Ovary (tissue), 10 donors: ENCODE results near the gene CIZ1. TPM values are rescaled to one million over a fixed set of nuclear protein-coding genes. Genes with fewer than 3 reads are reported as not detected.
A peak's percentile ranks its signal among the peaks of the same experiment; 100 is the strongest.

ENCODE experiments used
- DNase-seq, 5 donors: peaks; one replicate each; pipeline ENCODE4 v3.0.0-alpha.2; 2019 to 2020
- H3K27ac ChIP-seq, 2 donors: fragments of 200-600 bp; one replicate each; pipeline versions ENCODE4 v1.5.1 to v1.8.0; 2019 to 2022
- H3K27me3 ChIP-seq: fragments of 200-600 bp; one replicate; pipeline ENCODE4 v1.8.0; 2022
- H3K36me3 ChIP-seq: fragments of 200-600 bp; sonication (generic); one replicate; pipeline ENCODE4 v1.5.1; 2019
- H3K4me1 ChIP-seq: one replicate; pipeline ENCODE4 v1.8.1; 2013; ENCODE audit warnings: mild to moderate bottlenecking, moderate library complexity; ENCODE audit not compliant: insufficient read depth
- H3K4me3 ChIP-seq: fragments of 200-600 bp; sonication (generic); one replicate; pipeline ENCODE4 v1.5.1; 2017
- H3K9me3 ChIP-seq, 2 donors: fragments of 200-600 bp in 1 of 2; sonication (generic) in 1 of 2; one replicate each; pipeline versions ENCODE4 v1.5.1 to v1.8.1; 2013 to 2019; ENCODE audit warnings: mild to moderate bottlenecking in 1 of 2, moderate library complexity in 1 of 2
- EP300 ChIP-seq: sonication (generic); formaldehyde crosslinking; IDR thresholded peaks from one replicate; pipeline ENCODE4 v1.6.1; 2017; ENCODE audit warnings: antibody characterized with exemption
- POLR2A ChIP-seq: fragments of 450-650 bp; IDR thresholded peaks from one replicate; pipeline ENCODE4 v1.6.1; 2017; ENCODE audit warnings: antibody characterized with exemption, mild to moderate bottlenecking, moderate library complexity
- WGBS, 3 donors: extraction: QIAGEN DNeasy Blood & Tissue Kit in 1 of 3; methylation state at CpG; one replicate each; pipeline versions ENCODE4 v1.1.5 to v1.1.7; 2013 to 2017; 5-methylcytosine and 5-hydroxymethylcytosine counted together
- intact Hi-C, 4 donors: fragments of 100-400 bp; cut with DNase I; formaldehyde crosslinking; loops; one replicate each; pipeline versions ENCODE4 v1.11.0 to v1.15.1; 2022 to 2023
- long read RNA-seq, 3 donors: library from polyadenylated mRNA in 2 of 3; unstranded in 2 of 3; transcript quantifications; one replicate each; pipeline ENCODE4 v2.0.0 and lab custom pipeline, GENCODE V29; 2021 to 2026
- polyA plus RNA-seq, 2 donors: library from polyadenylated mRNA; stranded (reverse); fragments of 200-250 nt in 1 of 2; fragments of 350-450 nt in 1 of 2; fragmentation: Illumina TruSeq in 1 of 2; extraction: RNeasy Lipid Tissue Mini Kit (QIAGEN cat#74804) in 1 of 2; gene quantifications; one replicate each; pipeline ENCODE4 v1.2.3, GENCODE V29; 2013 to 2014
- total RNA-seq, 7 donors: library from RNA; depleted of rRNA in 2 of 7; stranded (reverse); fragments of >200 nt in 2 of 7; fragmentation: NEBNext Ultra II Directional in 3 of 7; extraction: Animal tissue kit (Norgen Biotek cat#: 25700) in 3 of 7; gene quantifications; one replicate each; pipeline versions ENCODE4 v1.1.0 to v1.2.4, GENCODE V29; 2016 to 2023
- TF ChIP-seq, protein P1 (sequence below), 3 donors: fragments of 450-650 bp in 2 of 3; fragments of 200-600 bp in 1 of 3; IDR thresholded peaks; one replicate each; pipeline versions ENCODE4 v1.5.1 to v1.8.0; 2016 to 2022; ENCODE audit warnings: antibody characterized with exemption in 3 of 3, mild to moderate bottlenecking in 1 of 3
- donor health status: DM: no; HTN: no; CAD: no; lungs with moderate emphysema.
- donor health status: DM: no; HTN: no; CAD: no.
- donor health status: Bipolar disorder and iron deficiency.
- donor health status: DM: yes; HTN: yes; CAD: no.
- donor health status: DM: no; HTN: no; CAD: no.
- donor health status: DM: yes; HTN: yes; CAD: no.

Gene CIZ1, protein sequence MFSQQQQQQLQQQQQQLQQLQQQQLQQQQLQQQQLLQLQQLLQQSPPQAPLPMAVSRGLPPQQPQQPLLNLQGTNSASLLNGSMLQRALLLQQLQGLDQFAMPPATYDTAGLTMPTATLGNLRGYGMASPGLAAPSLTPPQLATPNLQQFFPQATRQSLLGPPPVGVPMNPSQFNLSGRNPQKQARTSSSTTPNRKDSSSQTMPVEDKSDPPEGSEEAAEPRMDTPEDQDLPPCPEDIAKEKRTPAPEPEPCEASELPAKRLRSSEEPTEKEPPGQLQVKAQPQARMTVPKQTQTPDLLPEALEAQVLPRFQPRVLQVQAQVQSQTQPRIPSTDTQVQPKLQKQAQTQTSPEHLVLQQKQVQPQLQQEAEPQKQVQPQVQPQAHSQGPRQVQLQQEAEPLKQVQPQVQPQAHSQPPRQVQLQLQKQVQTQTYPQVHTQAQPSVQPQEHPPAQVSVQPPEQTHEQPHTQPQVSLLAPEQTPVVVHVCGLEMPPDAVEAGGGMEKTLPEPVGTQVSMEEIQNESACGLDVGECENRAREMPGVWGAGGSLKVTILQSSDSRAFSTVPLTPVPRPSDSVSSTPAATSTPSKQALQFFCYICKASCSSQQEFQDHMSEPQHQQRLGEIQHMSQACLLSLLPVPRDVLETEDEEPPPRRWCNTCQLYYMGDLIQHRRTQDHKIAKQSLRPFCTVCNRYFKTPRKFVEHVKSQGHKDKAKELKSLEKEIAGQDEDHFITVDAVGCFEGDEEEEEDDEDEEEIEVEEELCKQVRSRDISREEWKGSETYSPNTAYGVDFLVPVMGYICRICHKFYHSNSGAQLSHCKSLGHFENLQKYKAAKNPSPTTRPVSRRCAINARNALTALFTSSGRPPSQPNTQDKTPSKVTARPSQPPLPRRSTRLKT
- 100 to 1,000 TPM in 5 of 7 donors, 10 to 100 TPM in 2; 53.1 to 185 (median 153) TPM for total RNA-seq
- polyA plus RNA-seq: 10 to 100 TPM; 86.6 to 87.8 TPM
- long read RNA-seq, donor 1, transcript CIZ1-204 (17 exons, 2,984 nt): major isoform, 15 of 128 reads
- long read RNA-seq, donor 1, partial matches to known transcripts: 87 of 128 reads
- long read RNA-seq, donor 1, other reads (novel, unspliced or antisense): 23 of 128 reads
- long read RNA-seq, donor 2, transcript CIZ1-204 (17 exons, 2,984 nt): major isoform, 11 of 29 reads
- long read RNA-seq, donor 2, partial matches to known transcripts: 11 of 29 reads
- long read RNA-seq, donor 2, other reads (novel, unspliced or antisense): 0 of 29 reads
- long read RNA-seq, donor 3, transcript CIZ1-204 (17 exons, 2,984 nt): major isoform, 91 of 314 reads
- long read RNA-seq, donor 3, partial matches to known transcripts: 102 of 314 reads
- long read RNA-seq, donor 3, other reads (novel, unspliced or antisense): 116 of 314 reads

DNA sequence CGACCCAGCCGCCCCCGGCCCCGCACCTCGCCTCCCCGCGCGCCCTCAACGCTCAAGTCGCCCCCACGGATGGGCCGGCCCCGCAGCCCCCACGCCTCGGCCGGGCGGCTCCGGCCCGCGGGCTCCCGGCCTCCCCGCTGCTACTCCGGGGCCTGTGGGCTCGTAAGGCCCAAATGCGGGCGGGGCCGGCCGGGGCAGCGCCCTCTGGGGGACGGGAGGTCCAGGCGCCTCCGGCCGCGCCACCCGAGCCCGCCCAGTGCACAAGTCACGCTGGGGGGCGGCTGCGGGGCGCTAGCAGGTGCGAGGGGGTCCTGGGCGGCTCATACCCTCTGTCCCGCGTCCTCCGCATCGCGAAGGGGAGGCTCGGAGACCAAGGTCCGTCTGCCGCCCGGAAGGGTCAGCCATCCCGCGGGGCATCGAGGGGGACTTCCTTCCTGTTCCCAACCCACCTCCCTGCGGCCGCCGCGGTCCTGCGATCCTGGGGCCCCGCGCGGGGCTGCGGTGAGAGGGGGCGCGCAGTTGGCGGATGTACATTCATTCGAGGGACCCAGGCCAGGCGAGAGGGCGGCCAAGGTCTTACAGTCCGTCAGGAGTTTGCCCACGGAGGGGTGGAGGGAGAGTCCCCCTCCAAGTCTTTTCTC, at the start of gene CIZ1:
Gene CIZ1 (minus strand): TSS at position 167 of the 641 bp plus-strand sequence. CDS start 715 bp downstream, outside the sequence.
- 0 to 1% (median 1%) methylated on average over 33 to 71 of the region's 71 CpGs for WGBS, 3 donors
- Histone ChIP-seq H3K4me3 (peak within 1 kb of the TSS; percentile 78), H3K4me1 (peaks cover 6% of the 10 kb centered on the region), H3K9me3 (no peaks in the 10 kb centered on the region), H3K27me3 (no peaks in the 10 kb centered on the region), H3K36me3 (no peaks in the 10 kb centered on the region), H3K27ac (peak within 1 kb of the TSS; percentile 68 to 81)
- DNase-seq: peak; percentile 74 to 88 (median 81)
- intact Hi-C loops: no loop called here
- TF ChIP-seq EP300: no peak
- TF ChIP-seq, protein P1, sequence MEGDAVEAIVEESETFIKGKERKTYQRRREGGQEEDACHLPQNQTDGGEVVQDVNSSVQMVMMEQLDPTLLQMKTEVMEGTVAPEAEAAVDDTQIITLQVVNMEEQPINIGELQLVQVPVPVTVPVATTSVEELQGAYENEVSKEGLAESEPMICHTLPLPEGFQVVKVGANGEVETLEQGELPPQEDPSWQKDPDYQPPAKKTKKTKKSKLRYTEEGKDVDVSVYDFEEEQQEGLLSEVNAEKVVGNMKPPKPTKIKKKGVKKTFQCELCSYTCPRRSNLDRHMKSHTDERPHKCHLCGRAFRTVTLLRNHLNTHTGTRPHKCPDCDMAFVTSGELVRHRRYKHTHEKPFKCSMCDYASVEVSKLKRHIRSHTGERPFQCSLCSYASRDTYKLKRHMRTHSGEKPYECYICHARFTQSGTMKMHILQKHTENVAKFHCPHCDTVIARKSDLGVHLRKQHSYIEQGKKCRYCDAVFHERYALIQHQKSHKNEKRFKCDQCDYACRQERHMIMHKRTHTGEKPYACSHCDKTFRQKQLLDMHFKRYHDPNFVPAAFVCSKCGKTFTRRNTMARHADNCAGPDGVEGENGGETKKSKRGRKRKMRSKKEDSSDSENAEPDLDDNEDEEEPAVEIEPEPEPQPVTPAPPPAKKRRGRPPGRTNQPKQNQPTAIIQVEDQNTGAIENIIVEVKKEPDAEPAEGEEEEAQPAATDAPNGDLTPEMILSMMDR (IDR thresholded peaks at IDR 0.05): peak; percentile 79 to 92 (median 86)
- peak; percentile 52 for TF ChIP-seq POLR2A

DNA sequence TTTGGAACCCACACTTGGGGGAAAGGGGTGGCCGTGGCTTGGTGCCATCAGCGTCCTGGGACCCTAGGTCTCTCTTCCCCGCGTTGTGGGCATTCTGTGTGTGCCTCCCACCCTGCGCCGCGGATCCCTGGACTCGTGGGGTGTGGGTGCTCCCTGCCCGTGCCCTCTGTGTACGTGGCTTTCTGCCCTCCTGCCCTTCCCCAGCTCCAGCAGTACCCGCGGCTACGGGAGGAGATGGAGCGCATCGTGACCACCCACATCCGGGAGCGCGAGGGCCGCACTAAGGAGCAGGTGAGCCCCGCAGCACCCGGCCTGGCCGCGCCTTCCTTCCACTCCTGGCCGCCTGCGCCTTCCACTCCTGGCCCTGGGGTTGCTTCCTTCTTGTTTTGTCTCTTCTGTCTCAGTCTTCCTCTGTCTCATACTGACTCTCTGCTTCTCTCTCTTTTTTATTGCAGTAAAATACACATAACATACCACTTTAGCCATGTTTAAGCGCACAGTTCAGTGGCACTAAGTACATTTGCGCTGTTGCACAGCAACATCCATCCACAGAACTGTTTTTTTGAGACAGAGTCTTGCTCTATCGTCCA, 42.5 kb upstream of the CIZ1 start:
- Histone ChIP-seq H3K9me3 (no peaks in the 10 kb centered on the region), H3K4me3 (no peak overlapping the region), H3K27ac (no peak overlapping the region), H3K36me3 (no peaks in the 10 kb centered on the region), H3K27me3 (no peaks in the 10 kb centered on the region), H3K4me1 (no peaks in the 10 kb centered on the region)
- no peak for DNase-seq
- 84 to 87% (median 85%) methylated on average over 28 of the region's 28 CpGs for WGBS, 3 donors
- intact Hi-C loops: no loop called here
- TF ChIP-seq EP300 (no peak), POLR2A (no peak)
- TF ChIP-seq, protein P1 (IDR thresholded peaks at IDR 0.05): no peak

DNA sequence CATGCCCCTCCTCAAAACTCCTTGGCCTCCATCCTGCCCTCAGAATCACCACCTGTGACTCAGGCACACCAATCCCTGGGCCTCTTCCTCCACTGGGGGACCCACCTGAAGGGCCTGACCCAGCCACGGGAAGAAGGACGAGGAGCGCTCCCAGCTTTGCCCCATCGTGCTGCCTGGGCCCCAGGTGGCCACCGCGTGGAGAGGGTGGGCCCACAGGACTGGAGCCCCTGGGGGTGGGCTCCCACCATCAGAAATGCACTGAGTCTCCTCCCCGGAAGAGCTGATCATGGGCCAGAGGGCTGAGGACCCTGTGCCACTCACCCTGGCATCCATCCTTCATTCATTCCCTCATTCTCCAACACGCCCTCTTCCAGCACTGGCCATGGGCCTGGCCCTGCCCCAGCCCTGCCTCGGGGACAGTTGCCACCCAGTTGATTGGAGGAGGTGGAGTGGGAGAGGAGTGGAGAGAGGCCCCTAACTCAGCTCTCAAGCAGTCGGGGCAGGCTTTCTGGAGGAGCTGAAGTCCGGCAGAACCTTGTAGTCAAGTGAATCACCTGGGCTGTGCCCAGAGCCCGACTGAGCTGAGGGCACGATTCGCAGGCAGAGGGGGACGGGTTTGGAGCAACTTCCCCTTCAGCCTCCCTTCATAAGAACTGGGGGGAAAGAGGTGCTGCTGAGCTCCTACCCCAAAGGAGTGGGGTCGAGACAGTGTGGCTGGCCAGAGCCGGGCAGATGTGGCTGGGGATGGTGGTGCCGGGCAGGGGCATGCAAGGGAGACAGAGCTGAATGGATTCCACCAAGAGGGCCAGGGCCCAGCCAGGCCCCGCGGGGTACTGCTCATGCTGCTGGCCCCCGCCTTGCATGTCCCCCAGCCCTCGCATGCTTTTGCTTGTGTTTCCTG, 41.4 kb upstream of the CIZ1 start:
- Histone ChIP-seq H3K4me1 (no peaks in the 10 kb centered on the region), H3K9me3 (no peaks in the 10 kb centered on the region), H3K27ac (no peak overlapping the region), H3K27me3 (no peaks in the 10 kb centered on the region), H3K36me3 (no peaks in the 10 kb centered on the region), H3K4me3 (no peak overlapping the region)
- 77 to 80% (median 79%) methylated on average over 19 to 22 of the region's 22 CpGs for WGBS, 3 donors
- DNase-seq: no peak
- intact Hi-C loops: no loop called here
- TF ChIP-seq, protein P1 (IDR thresholded peaks at IDR 0.05): no peak
- TF ChIP-seq POLR2A: no peak
- no peak for TF ChIP-seq EP300
